PC-9 (cell line): ENCODE results near the gene ABHD17A. TPM values are rescaled to one million over a fixed set of nuclear protein-coding genes. Genes with fewer than 3 reads are reported as not detected.
A peak's percentile ranks its signal among the peaks of the same experiment; 100 is the strongest.

Experiments used
- BruUV-seq: library from RNA; stranded (reverse); fragments of 400-500 nt; replicated peaks from 2 replicates; lab custom pipeline; 2021; lab: Mats Ljungman, UMichigan
- CTCF ChIA-PET: fragments of 300-600 bp; sonication (Branson Sonifier 250); formaldehyde crosslinking; loops from one replicate; lab custom pipeline; 2022; ENCODE audit warnings: antibody characterized with exemption; lab: Charles Lee
- POLR2A ChIA-PET: fragments of 300-600 bp; sonication (Branson Sonifier 250); formaldehyde crosslinking; loops from one replicate; lab custom pipeline; 2022; ENCODE audit warnings: antibody characterized with exemption; ENCODE audit not compliant: unreplicated experiment; lab: Charles Lee
- DNase-seq, 2 experiments: peaks; one replicate each; pipeline versions ENCODE4 v3.0.0 to v3.0.0-alpha.2; 2015 to 2022; ENCODE audit warnings: mixed read lengths in 1 of 2
- H2AFZ ChIP-seq: fragments of 200-600 bp; sonication (generic); 2 replicates; pipeline ENCODE4 v1.8.1; 2017; ENCODE audit warnings: antibody characterized with exemption
- H3F3A ChIP-seq: fragments of 200-600 bp; sonication (generic); 2 replicates; pipeline ENCODE4 v1.8.1; 2017; ENCODE audit warnings: antibody characterized with exemption, mild to moderate bottlenecking, low read depth; ENCODE audit not compliant: insufficient read depth
- H3K27ac ChIP-seq: fragments of 200-600 bp; sonication (generic); 2 replicates; pipeline ENCODE4 v1.6.1; 2016; ENCODE audit warnings: mixed run types
- H3K27me3 ChIP-seq: fragments of 200-600 bp; sonication (generic); 2 replicates; pipeline ENCODE4 v1.6.1; 2016; ENCODE audit warnings: low read depth, mixed run types; ENCODE audit not compliant: insufficient read depth
- H3K36me3 ChIP-seq: fragments of 200-600 bp; sonication (generic); 2 replicates; pipeline ENCODE4 v1.6.1; 2016; ENCODE audit warnings: low read depth, mixed run types
- H3K4me1 ChIP-seq: fragments of 200-600 bp; sonication (generic); replicated peaks from 2 replicates; pipeline ENCODE4 v1.6.1; 2016; ENCODE audit warnings: mixed run types; ENCODE audit not compliant: insufficient read depth
- H3K4me2 ChIP-seq: fragments of 200-600 bp; sonication (generic); 2 replicates; pipeline ENCODE4 v1.6.1; 2017; ENCODE audit warnings: mixed run types
- H3K4me3 ChIP-seq: fragments of 200-600 bp; sonication (generic); 2 replicates; pipeline ENCODE4 v1.6.1; 2016; ENCODE audit warnings: mixed run types
- H3K79me2 ChIP-seq: fragments of 200-600 bp; sonication (generic); 2 replicates; pipeline ENCODE4 v1.6.1; 2017; ENCODE audit warnings: low read depth, mixed run types
- H3K9me2 ChIP-seq: fragments of 200-600 bp; sonication (generic); 2 replicates; pipeline ENCODE4 v1.8.1; 2017; ENCODE audit warnings: mild to moderate bottlenecking; ENCODE audit not compliant: insufficient read depth
- H3K9me3 ChIP-seq: fragments of 200-600 bp; sonication (generic); 2 replicates; pipeline ENCODE4 v1.8.1; 2016; ENCODE audit warnings: low read depth; ENCODE audit not compliant: insufficient read depth
- H4K20me1 ChIP-seq: fragments of 200-600 bp; sonication (generic); 2 replicates; pipeline ENCODE4 v1.8.1; 2017; ENCODE audit not compliant: insufficient read depth
- EZH2 ChIP-seq: fragments of 200-600 bp; sonication (generic); IDR thresholded peaks from 2 replicates; pipeline ENCODE4 v1.8.0; 2017; ENCODE audit warnings: antibody characterized with exemption, low read depth
- intact Hi-C: fragments of 100-400 bp; cut with micrococcal nuclease; formaldehyde crosslinking; loops from one replicate; pipeline ENCODE4 v1.10.0; 2022; ENCODE audit not compliant: unreplicated experiment
- total RNA-seq: library from RNA; stranded (reverse); gene quantifications from 2 replicates; pipeline ENCODE4 v1.2.3, GENCODE V29; 2021
- TF ChIP-seq, protein P1 (sequence below): fragments of 200-600 bp; sonication (generic); conservative IDR thresholded peaks from 2 replicates; pipeline ENCODE4 v1.6.1; 2017; ENCODE audit warnings: mixed run types, antibody characterized with exemption, mild to moderate bottlenecking, moderate library complexity

ABHD17A gene
- total RNA-seq, 1 experiment from 2014 or later = 35.9 TPM

DNA sequence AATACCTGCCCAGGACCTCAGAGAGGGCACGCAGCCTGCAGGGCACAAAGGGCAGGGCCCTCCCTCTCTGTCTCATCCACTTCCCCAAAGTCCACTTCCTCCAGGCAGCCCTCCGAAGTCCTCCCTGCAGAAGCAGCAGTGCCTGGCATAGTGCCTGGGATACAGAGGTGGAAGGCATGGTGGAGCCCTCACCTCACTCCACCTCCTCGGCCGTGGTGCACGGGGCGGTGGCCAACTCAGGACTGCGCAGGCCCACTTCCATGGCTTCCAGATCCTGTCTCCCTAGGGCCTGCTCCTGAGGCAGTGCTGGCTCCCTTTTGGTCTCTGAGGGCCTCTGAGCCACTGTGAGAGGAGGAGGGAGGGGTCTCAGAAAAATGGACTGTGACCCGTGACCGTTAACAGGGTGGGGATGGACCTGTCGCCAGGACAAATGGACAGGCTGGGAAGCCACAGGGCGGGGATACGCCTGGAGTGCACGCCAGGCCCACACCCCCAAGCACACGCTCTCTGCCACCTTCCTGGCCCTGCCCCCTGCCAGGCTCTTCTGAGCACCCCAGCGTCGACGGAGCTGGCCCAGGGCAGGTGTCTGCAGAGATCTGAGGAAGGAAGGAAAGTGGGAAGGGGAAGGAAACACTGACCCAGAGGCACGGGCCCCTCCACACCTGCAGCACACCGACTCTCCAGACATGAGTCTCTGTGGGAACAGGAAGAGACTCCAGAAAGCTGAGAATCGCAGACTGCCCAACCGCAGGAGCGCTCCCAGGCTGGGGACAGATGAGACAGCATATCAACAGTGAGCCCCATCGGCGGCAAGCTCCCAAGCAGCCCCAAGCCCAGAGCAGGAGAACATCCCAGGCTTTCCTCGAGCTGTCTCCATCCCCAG is 45.4 kb downstream of the ABHD17A start:
- no peaks in the 10 kb centered on the region for H3K27me3 ChIP-seq
- no peak overlapping the region for H3K27ac ChIP-seq
- H3K4me3 ChIP-seq = no peak overlapping the region
- H3K9me2 ChIP-seq = no peaks in the 10 kb centered on the region
- ChIA-PET POLR2A (no interaction called here), CTCF (no interaction called here)
- no peak for DNase-seq
- H3K36me3 ChIP-seq = no peaks in the 10 kb centered on the region
- TF ChIP-seq EZH2 = no peak
- TF ChIP-seq, protein P1, sequence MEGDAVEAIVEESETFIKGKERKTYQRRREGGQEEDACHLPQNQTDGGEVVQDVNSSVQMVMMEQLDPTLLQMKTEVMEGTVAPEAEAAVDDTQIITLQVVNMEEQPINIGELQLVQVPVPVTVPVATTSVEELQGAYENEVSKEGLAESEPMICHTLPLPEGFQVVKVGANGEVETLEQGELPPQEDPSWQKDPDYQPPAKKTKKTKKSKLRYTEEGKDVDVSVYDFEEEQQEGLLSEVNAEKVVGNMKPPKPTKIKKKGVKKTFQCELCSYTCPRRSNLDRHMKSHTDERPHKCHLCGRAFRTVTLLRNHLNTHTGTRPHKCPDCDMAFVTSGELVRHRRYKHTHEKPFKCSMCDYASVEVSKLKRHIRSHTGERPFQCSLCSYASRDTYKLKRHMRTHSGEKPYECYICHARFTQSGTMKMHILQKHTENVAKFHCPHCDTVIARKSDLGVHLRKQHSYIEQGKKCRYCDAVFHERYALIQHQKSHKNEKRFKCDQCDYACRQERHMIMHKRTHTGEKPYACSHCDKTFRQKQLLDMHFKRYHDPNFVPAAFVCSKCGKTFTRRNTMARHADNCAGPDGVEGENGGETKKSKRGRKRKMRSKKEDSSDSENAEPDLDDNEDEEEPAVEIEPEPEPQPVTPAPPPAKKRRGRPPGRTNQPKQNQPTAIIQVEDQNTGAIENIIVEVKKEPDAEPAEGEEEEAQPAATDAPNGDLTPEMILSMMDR = no peak
- intact Hi-C loops = no loop called here
- no peaks in the 10 kb centered on the region for H3F3A ChIP-seq
- H3K4me1 ChIP-seq = no peaks in the 10 kb centered on the region
- no peaks in the 10 kb centered on the region for H3K9me3 ChIP-seq
- no peak overlapping the region for H3K4me2 ChIP-seq
- peaks cover 24% of the 10 kb centered on the region for H3K79me2 ChIP-seq
- H4K20me1 ChIP-seq = peaks cover 63% of the 10 kb centered on the region
- no peak overlapping the region for H2AFZ ChIP-seq
- BruUV-seq = no TSS peak

DNA sequence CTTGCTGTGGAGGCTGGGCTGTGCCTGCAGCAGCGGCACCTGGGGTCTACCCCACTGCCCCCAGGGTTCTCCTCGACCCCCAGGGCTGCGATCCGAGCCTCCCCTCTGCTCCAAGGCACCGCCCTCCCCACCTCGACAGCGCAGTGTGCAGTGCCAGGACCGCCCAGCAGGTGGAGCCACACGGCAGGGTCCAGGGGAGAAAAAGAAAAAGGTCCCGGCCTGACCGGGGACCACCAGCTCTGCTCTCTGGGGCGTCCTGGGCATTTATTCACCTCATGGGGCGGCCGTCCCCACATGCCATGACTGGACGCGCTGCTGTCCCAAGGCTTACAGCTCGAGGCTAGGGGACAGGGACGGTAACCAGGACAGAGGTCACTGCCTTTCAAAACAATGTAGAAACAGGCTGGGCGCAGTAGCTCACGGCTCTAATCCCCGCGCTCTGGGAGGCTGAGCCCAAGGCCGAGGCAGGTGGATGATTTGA is 47.6 kb downstream of the ABHD17A start:
- H2AFZ ChIP-seq = no peak overlapping the region
- H3K9me2 ChIP-seq = no peaks in the 10 kb centered on the region
- no peaks in the 10 kb centered on the region for H3K36me3 ChIP-seq
- TF ChIP-seq EZH2 = no peak
- TF ChIP-seq, protein P1 = peak; percentile 85
- no peaks in the 10 kb centered on the region for H3K27me3 ChIP-seq
- DNase-seq = peak in 1 of 2 experiments; percentile 24
- no peak overlapping the region for H3K4me2 ChIP-seq
- BruUV-seq = no TSS peak
- no peak overlapping the region for H3K27ac ChIP-seq
- no peaks in the 10 kb centered on the region for H3K4me1 ChIP-seq
- ChIA-PET POLR2A (no interaction called here), CTCF (interaction anchor here (1.5 kb wide), 1 partner anchor 12 kb away, joined by 4 read pairs; no protein-coding TSS in a partner anchor)
- peaks cover 46% of the 10 kb centered on the region for H4K20me1 ChIP-seq
- H3K9me3 ChIP-seq = no peaks in the 10 kb centered on the region
- intact Hi-C loops = no loop called here
- peaks cover 11% of the 10 kb centered on the region for H3K79me2 ChIP-seq
- no peaks in the 10 kb centered on the region for H3F3A ChIP-seq
- H3K4me3 ChIP-seq = no peak overlapping the region

DNA sequence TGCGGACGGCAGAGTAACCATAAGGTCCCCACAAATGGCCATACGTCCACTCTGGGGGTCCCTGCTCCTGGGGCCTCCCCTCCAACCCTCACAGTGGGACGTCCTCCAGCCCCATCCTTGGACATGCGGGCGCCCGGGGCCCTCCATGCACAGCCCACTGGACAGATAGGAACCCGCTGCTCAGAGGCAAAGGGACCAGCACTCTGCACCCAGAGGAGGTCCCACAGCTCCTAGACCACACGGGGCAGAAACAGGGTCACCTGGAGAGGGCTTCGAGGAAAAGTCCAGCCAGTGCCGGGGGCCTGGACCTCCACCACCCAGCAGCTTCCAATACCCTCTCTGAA is 48.1 kb downstream of the ABHD17A start:
- no peaks in the 10 kb centered on the region for H3K36me3 ChIP-seq
- H3F3A ChIP-seq = no peaks in the 10 kb centered on the region
- CTCF ChIA-PET = no interaction called here
- H3K9me2 ChIP-seq = no peaks in the 10 kb centered on the region
- no peak for DNase-seq
- no peak overlapping the region for H3K27ac ChIP-seq
- H3K27me3 ChIP-seq = no peaks in the 10 kb centered on the region
- H2AFZ ChIP-seq = no peak overlapping the region
- H3K4me1 ChIP-seq = no peaks in the 10 kb centered on the region
- no peak overlapping the region for H3K4me3 ChIP-seq
- POLR2A ChIA-PET = no interaction called here
- intact Hi-C loops = no loop called here
- BruUV-seq = no TSS peak
- H3K4me2 ChIP-seq = no peak overlapping the region
- H3K79me2 ChIP-seq = peaks cover 7% of the 10 kb centered on the region
- TF ChIP-seq EZH2 = no peak
- TF ChIP-seq, protein P1 = no peak
- peaks cover 41% of the 10 kb centered on the region for H4K20me1 ChIP-seq
- no peaks in the 10 kb centered on the region for H3K9me3 ChIP-seq
